Activated CD4-positive, alpha-beta T cell treated with anti-CD3 and anti-CD28 coated beads, Interleukin-2, Interleukin-4, amounts not matched to agents 100 ng/mL and 50 ng/mL, durations not matched to agents 16 hours and 8 hours (primary cell): ENCODE results near the gene DIO3.
"Not testable (repeated sequence)": the region's sequence is repeated elsewhere in the genome, so short reads cannot be mapped to it uniquely, and the experiment has no call there.

Experiments used
- DNase-seq: peaks from one replicate; pipeline ENCODE4 v3.0.0-alpha.2; 2020; ENCODE audit warnings: low spot score

DIO3 gene

DNA sequence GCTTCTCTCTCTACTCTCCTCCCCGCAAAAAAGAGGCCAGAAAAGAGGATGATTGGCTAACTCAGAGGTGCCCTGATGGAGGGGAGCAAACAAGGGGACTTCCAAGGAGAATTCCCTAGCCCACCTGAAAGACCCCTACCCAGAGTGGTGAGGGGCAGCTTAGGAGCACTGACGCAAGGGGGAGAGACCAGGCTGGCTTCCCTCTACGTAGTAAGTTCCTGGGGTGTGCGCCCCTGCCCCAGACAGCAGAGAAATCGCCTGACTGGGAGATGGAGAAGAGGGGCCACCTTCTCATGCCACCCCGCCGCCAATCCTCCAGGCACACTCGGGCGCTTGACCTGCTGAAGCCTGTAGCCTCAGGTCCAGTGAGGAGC lies 2.1 kb upstream of the DIO3 start:
- no peak for DNase-seq

DNA sequence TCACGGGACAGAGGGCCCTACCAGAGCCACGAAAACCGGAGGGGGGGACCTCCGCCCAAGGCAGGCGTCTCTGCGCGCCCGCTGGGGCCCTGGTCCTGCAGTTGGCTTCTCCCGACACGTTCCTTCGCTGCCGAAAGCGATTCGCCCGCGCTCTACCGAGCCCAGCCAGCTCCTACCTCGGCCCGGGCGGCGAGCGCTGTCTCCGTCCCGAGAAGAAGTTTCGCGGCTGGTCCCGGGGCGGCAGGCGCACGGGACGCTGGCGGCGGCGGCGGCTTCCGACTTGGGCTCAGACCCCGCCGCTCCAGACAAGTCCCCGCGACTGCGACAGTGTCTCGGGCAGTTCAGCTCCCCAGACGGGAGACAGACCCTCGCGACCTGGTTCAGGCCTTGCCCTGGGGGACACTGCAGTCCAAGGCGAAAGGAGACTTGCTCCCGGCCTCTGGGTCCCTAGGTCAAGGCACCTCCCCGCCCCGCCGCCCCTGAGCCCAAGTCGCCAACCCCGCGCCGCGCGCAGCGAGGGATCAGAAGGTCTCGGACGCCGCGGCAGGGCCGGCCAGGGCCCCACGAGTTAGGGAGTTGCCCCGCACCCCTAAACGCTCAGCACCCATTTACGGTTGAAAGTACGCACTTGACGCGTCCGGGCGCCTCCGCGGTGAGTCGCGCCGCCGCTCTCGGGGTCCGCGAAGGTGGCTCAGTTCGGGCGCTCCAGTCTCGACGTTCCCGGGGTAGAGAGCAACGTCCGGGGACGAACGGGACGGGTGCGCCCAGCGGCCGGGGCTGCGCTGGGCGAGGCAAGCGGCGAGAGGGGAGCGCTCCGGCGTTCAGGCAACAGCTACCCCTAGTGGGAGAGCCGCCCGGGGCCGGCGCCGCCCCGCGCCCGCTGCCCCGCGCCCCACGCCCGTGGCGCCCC lies 1.4 kb upstream of the DIO3 start:
- DNase-seq = no peak

DNA sequence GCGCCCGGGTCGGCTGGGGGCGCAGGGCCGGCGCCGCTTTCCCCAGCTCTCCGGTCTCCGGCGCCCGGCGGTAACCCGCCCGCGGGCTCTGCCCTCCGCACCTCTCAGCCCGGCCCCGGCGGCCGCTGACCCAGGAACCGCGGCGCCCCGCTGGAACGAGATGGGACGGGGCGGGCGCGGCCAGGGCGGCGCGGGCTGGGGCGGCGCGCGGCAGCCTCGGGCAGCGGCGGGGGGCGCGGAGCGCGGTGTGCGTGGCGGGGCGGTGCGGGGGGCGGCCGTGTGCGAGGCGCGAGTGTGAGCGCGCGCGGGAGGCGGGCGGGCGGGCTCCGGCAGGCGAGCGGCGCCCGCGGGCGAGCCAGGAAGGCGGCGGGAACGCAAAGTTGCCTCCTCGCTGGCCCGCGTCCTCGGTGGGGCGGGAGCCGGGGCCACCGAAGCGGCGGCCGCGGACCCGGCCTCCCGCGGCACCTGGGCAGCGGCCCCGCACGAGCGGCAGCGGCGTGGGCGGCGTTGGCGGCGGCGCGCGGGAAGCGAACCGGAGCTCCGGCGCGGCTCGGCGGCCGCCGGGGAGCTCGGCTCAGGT lies 671 bp upstream of the DIO3 start:
- no peak for DNase-seq

DNA sequence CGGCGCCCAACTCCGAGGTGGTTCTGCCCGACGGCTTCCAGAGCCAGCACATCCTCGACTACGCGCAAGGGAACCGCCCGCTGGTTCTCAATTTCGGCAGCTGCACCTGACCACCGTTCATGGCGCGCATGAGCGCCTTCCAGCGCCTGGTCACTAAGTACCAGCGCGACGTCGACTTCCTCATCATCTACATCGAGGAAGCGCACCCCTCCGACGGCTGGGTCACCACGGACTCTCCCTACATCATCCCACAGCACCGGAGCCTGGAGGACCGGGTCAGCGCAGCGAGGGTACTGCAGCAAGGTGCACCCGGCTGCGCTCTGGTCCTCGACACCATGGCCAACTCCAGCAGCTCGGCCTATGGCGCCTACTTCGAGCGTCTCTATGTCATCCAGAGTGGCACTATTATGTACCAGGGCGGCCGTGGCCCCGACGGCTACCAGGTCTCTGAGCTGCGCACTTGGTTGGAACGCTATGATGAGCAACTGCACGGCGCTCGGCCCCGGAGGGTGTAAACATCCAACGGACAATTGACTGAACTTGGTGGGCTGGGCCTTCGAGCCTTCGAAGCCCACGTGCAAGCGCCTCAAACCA lies 699 bp downstream of the DIO3 start:
- no peak for DNase-seq

DNA sequence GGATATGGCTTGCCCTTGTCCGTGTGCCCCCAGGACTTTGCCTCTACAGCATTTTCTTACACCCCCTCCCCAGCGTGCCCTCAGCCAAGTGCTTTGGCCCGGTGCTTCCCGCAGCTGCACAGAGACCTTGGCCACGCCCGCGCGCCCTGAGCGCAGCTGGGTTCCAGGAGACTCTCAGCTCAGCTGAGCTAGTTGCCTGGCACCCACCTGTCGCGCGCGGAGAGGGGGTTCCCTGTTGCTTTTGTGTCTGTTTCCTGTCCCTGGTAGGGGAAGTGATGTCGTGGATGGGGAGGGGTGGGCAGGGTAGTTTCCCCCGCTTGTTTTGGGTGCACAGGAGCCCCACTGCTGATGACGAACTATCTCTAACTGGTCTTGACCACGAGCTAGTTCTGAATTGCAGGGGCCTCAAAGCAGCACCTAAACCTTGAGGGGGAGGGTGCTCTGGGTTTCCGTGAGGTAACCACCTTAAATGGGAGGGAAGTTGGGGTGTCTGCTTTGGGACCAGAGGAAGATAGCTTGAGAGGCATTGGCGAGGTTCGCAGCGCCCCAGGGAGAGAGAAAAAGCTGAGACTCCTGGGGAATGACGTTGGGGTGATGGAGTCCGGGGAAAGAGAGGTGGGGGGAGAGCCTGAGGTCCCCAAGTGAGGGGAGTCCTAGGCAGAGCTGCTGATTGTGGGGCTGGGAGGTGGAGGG lies 1.5 kb downstream of the DIO3 start:
- no peak for DNase-seq

DNA sequence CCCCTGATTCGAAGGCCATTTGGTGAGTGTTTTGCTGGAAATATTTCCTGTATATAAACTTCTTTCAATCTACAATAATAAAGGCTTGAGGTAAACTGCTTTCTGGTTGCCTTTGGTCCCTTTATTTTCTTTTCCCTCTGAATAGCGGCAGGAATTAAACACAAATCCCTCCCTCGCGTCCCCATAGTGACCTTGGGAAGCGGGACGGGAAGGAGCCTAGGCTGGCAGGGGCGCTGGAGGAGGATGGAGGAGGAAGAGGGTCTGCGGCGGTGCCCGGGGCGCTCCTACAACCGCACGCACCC lies 2.0 kb downstream of the DIO3 start:
- DNase-seq = no peak

DNA sequence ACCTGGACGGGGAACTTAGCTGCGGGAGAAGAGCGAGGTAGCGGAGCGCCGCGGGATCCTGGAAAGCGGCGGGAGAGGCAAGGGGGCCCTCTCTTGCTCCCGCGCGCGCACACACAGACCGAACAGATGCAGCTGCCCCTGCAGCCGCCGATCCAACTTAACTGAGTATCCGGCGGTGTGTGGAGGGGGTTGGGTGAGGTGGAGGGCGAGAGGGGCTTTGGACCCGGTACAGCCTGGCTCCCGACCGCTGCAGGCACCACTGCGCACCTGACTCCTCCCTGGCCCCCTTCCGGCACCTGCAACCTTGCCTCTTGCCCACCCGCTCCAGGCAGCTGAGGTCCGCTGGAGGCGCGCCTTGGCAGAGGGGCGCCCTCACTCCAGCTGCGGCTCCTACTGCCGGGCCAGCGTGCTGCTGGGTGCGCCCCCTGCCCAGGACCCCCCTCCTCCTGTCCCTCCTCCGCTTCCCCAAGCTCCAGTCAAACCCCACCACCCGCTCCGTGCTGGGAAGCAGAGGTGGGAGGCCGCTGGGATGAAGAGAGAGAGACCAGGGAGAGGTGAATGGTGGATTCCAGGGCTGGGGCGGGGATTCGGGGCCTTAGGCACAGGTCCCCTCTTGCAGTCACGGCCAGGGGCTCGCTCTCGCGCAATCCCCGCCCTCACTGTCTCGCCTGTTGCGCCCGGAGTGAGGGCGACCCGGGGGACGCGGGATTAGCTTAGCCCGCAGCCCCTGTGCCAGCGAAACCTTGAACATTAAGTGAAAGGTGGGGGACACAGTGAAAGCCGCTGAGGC lies 2.6 kb downstream of the DIO3 start:
- DNase-seq = no peak

DNA sequence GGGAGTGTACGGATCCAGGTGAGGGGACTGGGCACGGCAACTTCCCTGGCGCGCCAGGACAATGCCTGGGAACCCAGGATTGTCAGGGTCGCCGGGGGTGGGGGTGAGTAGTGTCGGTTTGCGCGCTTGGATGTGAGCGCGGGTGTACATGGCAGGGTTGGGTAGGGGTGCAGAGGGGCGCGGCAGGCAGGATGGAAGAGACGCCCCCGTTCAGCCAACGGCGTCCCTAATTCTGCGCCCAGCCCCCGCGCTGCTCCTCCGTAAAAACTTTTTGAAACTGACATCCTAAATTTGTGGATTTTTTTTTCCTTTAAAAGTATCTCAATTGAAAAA lies 3.1 kb downstream of the DIO3 start:
- no peak for DNase-seq

DNA sequence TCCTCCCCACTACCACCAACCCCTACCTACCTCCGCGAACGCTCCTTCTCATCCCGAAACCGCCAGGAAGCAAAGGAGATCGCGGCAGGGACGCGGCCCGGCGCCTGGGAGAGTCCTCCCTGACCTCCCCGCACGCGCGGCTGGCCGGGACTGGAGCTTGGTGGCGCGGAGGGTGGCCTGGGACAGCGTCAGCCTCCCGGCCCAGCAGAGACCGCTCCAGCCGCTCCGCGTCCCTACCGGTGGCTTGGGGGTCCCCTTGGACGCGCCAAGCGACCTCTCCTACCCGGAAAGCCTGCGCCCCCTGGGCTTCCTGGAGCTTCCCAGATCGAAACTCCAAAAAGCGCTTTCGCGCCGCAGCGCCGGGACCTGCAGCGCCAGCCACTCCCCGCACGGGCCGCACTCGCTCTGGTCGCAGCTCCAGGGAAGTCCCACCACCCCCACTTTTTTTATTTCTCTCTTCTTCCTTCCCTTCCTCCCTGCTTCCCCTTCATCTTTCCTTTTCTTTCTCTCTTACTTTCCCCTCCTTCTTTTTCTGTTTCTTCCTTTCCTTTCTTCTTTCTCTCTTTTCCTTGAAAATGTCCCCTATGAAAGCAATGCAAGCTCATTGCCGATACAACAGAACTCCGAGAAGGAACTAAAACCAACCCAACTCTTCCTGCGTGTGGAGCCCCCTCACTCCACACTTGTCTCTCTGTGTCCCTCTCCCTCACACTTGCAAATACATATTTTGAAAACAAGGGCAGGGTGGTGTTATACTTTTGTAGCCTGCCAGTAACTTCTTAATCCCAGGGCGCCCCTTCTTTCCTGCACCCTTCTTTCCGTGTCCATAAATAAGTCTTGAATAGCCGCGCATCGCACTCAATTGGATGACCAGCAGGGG lies 3.8 kb downstream of the DIO3 start:
- no peak for DNase-seq

DNA sequence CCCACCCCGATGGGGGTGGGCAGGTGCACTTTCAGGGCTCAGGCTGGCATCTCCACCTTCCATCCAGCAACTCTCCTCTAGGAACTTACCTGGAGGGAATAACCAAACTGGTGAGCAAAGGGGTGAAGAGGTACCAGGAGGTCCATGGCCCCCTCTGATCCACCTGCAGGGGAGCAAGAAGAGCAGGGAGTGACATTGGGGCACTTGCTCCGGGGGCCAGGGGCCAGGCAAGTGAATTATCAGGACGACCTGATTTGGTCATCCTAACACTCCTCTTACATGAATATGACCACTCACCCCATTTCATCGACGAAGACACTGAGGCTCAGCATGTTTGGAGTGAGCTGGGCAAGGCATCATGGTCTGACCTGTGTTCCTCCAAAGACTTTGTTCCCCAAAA lies 6.0 kb downstream of the DIO3 start:
- DNase-seq = no peak

DNA sequence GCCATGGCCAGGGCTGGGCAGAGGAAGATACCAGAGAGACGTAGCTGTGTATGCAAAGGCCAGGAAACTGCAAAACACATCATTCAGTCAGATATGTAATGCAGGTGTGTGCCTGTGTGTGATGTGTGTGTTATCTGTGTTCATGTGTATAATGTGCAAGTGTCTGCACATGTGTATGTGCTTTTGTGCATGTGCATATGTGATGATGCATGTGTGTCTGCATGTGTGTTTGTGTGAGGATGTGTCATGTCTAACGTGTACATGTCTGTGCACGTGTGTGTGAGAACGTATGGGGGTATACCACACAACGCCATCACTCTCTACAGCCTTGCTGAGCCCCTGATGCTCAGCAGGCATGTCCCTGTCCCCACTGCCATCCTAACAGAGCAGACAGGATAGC lies 9.7 kb downstream of the DIO3 start:
- no peak for DNase-seq

DNA sequence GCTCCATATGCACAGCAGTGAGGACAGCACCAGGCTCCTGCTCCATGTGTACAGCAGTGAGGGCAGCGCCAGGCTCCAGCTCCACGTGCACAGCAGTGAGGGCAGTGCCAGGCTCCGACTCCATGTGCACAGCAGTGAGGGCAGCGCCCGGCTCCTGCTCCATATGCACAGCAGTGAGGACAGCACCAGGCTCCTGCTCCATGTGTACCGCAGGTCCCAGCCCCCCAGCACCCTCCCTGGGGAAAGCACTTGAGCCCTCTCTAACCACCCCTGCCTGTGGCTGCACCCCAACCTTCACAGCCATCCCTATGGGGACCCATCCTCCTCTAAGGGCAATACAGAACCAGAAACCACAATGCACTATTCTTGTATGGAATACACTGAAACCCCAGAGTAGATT lies 11.2 kb downstream of the DIO3 start:
- not testable (repeated sequence) for DNase-seq

DNA sequence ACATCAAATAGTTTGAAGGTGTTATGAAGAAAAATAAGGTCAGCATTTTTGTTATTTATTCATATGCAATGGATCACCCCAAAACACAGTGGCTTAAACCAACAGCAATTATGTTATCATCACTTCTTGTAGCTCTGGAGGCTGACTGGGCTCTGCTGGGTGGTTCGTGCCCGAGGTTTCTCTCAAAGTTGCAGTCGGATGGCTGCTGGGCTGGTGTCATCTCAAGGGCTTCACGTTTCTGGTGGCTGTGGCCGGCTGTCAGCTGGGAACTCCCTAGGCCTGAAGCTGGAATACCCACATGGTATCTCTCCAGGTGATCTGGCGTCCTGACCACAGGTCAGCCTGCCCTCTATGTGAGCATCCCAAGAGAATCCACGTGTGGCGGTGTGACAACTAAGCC lies 12.0 kb downstream of the DIO3 start:
- DNase-seq = no peak

DNA sequence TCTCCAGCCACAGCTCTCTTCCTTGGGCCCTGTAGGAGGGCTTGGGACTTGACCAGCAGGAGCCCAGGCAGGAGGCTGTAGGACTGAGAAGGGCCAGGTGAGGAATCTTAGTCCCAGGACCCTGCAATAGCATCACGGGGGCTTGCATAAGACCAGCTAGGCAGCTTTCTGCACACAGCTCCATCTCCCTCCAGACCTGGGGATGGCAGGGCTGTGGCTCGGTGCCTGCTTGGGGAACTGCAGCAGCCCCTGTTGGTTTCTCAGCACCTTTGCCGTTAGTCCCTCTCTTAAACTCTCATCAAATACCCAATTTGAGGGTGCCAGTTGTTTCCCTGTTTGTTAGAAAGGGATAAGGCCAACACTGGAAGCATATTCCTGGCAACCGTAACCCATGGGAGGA lies 14.3 kb downstream of the DIO3 start:
- DNase-seq = no peak

DNA sequence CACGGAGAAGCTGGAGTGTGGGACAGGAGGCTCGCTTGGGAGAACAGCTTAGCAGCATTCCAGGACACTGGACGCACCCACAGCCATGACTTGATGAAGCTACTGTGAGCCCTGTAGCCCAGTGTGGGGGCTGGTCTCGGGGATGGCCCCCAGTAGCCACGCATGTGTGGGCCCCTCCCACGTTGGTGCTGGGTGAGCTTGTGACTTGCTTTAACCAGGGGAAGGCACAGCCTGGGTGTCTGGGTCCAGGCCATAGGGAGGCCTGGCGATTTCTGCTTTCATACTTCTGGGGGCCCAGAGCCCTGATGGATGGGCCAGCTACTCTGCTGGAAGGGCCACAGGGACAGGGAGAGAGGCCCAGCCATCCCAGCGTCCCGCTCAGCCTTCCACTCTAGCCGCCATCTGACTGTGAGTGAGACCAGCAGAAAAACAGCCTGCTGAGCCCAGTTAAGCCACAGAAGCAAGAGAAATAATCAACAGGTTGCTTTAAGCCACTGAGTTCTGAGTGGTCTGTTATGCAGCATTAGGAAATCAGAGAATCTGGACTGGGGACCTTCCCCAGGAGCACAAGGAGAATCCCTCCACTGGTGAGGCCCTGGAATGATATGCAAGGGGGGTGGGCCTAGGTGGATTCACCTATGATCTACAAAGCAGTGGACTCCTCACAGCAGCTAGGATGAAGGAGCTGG lies 16.1 kb downstream of the DIO3 start:
- DNase-seq = no peak

DNA sequence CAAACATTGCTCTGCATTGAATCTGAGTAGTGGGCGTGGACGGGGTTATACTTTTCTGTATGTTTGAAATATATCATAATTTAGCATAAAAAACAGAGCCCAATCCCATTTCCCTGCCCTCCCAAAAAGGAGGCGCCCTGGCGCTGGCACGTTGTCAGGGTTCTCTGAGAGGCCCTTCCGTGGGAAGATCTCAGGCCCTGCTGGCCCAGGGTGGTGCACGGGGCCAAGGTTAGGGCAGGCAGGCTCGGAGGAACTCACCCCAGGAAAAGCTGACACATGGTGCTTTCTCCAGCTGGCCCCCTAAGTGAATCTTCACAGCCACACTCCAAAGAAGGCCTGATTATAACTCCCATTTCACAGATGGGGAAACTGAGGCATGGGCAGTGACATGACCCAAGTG lies 17.2 kb downstream of the DIO3 start:
- no peak for DNase-seq

DNA sequence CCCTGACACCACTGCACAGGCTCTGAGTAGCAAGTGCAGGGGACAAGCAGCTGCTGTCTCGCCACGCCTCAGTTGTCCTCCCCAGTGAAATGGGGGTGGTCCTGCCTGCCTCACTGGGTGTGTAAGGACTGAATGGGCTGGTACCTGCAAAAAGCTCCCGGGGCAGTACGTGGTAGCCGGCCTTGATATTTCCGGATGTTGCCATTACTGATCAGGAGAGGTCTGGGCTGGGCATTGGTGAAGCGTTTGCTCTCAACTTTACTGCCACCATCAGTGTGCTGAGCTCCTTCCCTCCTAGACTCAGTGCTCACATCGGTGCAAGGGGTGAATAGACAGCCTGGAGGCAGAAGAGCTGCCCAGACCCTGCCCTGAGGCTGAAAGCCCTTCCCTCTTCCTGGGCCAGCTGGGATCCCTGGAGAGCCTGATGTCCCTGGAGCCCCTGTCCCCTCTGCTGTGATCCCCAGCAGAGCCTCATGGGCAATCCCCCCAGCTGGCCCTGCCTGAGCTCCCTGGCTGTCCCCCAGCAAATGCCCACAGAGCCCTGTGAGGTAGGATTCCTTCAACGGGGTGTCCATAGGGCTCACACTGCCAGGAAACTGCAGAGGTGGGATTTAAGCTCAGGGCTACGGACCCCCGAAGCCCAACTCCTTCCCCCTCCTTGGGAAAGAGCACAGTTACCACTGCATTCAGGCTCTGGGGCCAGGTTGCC lies 18.2 kb downstream of the DIO3 start:
- DNase-seq = no peak

DNA sequence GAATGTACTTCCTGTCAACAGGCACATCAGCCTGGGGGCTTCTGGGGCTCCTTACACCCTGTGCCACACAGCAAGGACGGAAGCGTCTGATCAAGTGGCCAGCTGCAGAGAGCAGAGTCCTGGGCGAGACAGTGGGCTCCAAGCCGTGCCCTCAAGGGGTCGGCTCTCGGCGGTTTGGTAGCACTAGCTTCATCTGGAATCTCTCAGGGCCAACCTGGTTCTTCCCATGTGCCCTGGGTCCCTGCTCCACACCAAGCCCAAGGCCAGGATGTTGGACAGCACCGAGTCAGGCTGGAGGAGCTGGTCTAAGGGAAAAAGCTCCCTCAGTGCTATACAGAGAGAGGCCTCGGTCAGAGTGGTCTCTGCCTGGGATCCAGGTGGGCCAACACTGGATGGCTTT lies 20.5 kb downstream of the DIO3 start:
- DNase-seq = no peak

DNA sequence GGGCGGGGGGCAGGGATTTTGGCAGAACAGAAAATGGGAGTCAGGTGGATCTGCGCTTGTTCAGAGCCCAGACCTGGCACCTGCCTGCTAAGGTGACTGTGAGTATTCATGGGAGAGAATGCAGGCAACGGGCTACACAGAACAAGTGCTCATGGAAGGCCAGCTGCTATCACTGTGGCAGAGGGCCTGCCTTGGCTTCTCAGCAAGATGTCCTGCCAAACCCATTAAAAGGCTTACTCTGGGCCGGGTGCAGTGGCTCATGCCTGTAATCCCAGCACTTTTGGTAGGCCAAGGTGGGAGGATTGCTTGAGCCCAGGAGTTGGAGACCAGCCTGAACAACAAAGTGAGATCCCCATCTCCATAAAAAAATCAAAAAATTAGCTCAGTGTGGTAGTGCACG lies 21.0 kb downstream of the DIO3 start:
- DNase-seq = no peak

DNA sequence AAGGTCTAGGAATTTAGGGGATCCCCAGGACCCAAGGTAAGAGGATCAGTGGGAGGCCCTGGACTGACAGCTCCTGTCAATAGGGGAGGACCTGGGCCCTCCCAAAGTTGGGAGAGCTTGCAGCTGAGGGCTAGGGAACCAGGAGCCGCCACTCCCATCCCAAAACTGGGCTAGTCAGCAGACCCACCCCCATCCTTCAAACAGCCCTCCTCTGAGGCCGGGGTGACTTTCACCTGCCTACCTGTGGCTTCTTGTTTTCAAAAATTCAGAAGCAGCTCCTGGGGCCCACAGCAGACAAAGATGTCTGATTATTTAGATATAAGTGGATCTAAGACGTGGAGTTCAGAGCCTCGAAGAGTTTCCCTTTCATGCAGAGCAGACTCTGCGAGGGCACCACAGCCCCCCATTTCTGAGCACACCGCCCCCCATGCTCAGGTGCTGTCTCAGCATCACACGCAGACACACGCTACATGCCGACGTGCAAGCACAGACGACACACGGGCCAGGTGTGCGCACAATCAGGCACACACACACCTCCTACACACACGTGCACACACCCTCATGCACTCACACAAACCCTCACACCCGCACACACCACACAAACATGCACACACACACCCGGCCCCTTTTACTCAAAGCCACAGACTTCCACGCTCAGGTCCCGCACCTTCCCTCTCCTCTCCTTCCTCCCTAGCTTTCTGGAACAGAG lies 21.9 kb downstream of the DIO3 start:
- no peak for DNase-seq
